SK-MEL-5 (cell line): ENCODE measurements around the gene PRKAG2. TPM values are rescaled to one million over a fixed set of nuclear protein-coding genes. Genes with fewer than 3 reads are reported as not detected.

Experiments used
- DNase-seq: peaks from one replicate; pipeline ENCODE4 v3.0.0-alpha.2; 2016; ENCODE audit warnings: low read depth, low spot score
- in situ Hi-C: cut with HindIII; loops from 2 replicates; pipeline ENCODE4 v1.10.0; 2016; ENCODE audit warnings: low sequenced_read_pairs, high pct_unique_total_duplicates, low pct_unique_long_range_greater_than_20kb
- total RNA-seq: library from RNA; depleted of rRNA; stranded (reverse); fragments of >200 nt; shearing (Covaris generic); gene quantifications from 2 replicates; pipeline ENCODE4 v1.2.3, GENCODE V29; 2014

The PRKAG2 gene
- total RNA-seq, 1 experiment from 2014 or later = 8.8 TPM

DNA sequence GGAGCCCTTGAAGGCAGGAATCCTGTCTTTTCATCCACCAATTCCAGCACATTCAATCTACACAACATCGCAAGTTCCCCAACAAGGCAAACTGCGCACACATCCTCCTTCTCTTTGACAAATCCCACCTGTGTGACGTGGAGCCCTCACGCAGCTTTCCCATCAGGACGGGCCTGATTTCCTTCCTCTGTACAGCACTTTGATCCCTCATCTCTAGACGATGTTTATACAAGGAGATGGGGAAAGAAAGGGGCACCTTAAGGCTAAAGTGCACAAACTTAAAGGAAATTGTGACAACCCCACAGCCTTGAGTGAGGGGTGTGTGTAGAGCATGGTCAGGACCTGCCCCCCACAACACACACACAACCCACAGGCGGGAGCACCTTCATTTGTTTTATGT is 97.2 kb downstream of the PRKAG2 start:
- in situ Hi-C loops = no loop called here

DNA sequence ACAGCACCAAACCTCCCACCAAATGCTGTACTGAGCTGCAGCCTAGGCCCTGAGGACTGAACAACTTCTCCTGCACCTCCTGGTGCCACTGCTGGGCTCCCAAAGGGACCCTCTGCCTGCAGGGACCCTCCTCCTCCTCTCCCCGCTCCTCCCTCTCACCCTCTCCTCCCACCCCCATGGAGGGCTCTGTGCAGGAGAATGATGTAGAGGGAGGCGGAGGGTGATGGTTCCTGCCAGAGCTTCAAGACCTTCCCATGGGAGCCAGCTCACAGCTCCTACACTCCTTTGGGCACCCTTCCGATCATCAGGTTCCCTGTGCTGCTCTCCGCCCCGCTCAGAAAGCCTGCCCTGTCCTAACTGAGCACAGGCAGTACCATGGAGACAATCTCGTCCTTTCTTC is 97.7 kb downstream of the PRKAG2 start:
- in situ Hi-C loops = no loop called here
- DNase-seq = no peak

More for the DNA sequence above, 97.2 kb downstream of the PRKAG2 start:
- no peak for DNase-seq

DNA sequence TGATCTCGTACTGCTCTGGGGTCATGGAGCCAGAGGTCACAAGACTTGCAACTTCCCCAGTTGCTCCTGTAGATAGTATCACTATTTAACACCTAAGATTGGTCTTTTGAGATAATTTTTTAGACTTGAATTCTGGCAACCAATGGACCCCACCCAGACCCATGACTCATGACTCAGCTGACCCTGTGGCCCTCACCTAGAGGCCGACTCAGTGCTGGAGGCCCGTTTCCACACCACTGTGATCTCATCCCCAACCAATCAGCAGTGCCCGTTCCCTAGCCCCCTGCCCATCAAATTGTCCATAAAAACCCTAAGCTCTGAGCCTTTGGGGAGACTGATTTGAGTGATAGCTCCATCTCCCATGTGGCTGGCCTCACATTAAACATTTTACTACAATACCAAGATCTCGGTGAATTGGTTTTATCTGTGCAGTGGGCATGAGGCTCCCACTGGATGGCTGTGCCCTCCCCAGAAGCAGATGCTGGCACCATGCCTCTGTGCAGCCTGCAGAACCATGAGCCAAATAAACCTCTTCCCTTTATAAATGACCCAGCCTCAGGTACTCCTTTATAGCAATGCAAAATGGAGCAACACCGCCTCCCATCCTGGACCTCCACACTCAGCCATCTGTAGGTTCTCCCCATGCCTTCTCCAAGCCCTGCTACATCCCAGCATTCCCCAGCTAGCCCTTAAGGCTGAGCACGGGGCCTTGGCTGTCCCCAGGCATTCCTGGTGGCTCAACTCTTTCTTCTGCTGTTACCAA is 98.8 kb downstream of the PRKAG2 start:
- no peak for DNase-seq
- in situ Hi-C loops = no loop called here

DNA sequence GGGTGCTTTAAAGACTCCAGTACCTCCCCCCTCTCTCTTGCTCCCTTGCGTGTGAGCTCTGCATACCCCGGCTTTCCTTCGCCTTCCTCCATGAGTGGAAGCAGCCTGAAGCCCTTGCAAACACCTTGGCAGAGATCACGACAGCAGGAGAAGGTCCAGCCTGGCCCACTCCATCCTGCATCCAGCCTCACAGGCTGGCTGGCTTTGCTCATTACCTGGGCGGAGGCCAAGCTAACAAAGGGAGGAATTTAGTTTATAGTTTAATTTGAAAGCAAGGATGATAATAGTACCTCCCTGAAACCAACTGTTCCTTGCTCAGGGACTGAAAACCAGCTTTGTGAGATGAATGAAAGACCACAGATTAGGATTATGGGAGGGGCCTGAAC is 99.4 kb downstream of the PRKAG2 start:
- in situ Hi-C loops = no loop called here
- no peak for DNase-seq

DNA sequence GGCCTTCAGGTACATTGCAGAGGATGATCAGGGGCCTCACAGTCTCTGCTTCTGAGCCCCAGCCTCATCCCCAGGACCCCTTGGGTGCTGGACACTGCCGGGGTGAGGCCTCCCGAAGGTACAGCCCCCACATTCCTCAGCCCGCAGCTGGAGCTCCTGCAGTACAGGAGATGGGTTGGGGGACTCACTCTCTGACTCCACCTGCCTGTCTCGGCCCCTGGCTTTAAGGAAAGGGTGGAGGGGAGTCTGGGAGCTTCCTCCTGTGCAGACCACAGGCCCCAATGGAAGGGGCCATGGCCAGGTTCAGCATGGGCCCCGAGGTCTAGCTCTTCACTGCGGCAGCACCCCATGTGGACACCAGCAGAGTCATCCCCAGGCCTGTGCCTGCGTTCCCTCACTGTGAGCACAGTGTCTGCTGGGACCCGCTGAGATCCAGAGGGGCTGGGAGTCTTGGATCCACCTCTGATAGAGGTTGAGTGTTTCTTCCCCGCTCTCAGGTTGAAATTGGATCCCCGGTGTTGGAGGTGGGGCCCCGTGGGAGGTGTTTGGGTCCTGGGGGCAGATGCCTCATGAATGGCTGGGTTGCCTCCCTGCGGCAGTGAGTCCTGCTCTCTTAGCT is 99.9 kb downstream of the PRKAG2 start:
- DNase-seq = no peak
- in situ Hi-C loops = no loop called here

DNA sequence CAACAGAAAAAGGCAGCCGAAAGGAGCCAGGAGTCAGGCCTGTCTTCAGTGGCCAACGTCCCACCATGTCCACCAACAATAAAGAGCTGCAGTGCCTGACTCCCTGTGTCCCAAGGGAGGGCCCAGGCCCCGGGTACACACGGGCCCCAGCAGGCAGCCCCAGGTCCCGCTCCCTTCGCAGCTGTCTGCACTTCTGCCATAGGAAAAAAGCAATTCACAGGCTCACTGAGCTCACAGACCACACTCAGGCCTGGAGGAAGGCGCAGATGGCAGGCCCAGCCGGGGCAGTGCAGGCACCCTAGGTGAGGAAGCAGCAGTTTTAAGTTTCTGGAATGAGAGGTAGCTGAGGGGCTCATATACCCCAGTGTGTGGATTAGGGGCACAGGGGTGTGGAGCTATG is 100.5 kb downstream of the PRKAG2 start:
- in situ Hi-C loops = no loop called here
- no peak for DNase-seq

DNA sequence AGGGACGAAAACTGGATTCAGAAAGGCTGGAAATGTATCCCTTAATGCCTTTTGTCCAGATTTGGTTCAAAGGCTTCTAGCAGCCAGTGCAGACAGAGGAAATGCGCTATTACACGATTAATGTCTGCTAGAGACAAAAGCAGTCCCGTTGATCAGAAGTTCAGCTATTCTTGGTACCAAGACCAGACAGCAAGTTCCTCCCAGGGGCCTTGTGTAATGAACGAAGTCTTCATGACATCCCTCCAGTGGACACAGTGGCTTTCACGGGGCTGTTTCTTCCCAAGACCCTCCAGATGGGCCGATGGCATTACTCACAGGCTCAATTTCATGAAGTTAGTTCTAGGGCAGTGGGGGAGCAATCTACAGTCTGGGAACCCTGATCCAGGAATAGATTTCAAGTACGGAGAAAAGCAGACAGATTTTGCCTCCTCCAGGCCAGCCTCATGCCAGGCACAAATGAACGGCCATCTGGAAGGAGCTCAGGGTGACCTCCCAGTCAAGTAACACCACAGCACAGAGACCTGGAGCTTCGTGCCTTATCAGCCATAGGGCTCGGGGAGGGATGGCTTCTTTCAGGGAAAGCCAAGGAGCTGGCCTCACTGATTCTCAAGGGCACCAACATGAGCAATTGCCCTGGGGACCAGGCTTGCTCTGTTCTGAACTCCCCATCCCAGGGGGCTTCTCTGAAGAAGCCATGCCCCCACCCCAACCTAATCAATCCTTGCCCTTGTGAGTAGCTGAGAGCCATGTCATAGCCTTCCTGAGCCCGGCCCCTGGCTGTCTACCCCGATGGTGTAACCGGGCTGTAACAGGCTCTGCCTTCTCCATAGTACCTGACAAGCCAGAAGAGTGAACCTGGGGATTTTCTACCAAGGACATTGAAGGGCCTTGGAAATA is 101.1 kb downstream of the PRKAG2 start:
- in situ Hi-C loops = no loop called here
- DNase-seq = no peak

DNA sequence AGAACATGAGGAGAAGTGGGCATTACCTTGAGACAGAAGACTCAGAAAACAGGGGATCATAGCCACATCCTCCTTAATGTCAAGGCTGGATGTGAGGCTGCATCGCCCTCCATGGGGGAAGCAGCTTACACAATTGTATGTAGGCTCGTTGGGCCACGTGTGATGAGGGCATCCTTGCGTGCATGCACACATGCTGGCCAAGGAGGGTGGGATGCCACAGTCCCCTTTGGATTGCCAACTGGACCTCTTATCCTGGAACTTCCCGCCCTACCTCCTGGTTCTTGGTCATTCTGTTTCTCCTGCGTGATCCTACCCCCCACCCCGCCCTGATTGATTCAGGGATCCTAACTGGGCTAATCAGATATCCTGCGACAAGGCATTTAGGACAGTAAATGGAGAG is 102.0 kb downstream of the PRKAG2 start:
- DNase-seq = no peak
- in situ Hi-C loops = no loop called here

DNA sequence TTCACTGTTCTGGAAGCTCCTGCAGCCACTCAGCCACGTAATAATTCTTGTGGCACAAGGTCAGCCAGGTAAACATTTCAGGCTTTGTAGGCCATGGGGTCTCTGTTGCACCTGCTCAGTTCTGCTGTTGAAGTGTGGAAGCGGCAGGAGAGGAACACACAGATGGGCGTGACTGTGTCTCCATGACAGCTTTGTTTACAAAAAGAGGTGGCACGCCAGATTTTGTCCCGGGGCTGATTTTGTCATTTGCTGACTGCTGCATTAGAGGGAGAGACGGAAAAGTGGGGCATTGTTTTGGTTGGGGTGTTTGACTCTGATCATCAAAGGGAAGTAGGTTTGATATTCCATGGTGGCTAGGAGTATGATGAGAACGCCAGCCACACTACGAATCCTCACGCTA is 103.1 kb downstream of the PRKAG2 start:
- no peak for DNase-seq
- in situ Hi-C loops = no loop called here

DNA sequence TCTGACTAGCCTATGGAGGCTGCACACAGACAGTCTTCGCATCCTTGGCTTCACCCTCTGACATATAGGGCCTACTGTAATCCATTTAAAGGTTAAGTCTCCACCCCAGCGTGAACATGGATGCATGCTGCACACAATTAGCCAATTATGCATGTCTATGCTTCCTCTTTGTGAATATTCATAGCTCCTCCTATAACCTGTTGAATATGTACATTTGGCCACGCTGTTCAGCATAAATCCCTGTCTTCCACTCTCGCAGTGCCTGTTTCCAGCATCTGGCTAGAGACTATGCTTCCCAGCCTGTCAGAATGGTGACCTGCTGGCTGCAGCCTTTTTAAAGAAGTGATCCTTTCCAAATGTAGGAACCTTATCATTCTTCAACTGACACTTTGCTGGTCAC is 106.7 kb downstream of the PRKAG2 start:
- in situ Hi-C loops = no loop called here

DNA sequence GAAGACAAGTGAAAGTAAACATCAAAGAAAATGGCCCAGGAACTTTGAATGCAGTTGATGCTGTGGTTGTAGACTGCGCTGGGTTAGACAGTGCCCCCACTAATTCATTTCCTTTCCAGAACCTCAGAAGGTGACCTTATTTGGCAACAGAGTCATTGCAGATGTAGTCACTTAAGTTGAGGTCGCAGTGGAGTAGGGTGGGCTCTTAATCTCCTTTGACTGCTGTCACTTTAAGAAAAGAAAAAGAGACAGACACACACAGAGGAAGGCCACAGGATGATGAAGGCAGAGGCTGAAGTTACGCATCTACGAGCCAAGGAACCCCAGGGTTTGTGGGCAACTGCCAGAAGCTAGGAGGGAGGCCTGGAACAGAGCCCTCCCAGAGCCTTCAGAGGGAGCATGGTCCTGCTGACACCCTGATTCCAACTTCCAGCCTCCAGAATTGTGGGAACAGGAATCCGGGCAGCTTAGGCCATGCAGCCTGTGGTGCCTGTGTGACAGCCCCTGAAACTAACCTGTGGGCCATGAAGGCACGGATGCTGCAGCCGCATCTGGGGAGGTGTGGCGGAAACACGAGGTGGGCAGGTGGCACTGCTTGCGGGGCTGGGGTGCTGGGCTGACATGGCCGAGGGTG is 107.6 kb downstream of the PRKAG2 start:
- in situ Hi-C loops = no loop called here

More for the DNA sequence above, 106.7 kb downstream of the PRKAG2 start:
- no peak for DNase-seq

DNA sequence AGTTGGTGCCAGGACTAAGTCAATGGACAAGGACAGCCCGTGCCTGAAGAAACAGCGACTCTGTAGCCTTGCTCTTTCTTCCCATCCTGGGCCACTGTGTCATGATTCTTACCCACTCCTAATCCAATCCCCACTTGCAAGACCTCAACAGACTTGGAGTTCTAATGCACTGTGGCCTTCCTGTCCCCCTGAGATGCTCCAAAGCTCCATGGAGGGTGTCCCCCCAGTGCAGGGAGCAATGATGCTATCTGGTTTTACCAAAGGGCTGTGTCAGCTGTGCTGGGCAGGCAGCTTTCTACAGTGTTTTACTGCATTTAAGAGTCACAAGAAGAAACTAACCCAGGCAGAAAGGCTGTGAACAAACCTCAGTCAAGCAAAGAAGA is 108.1 kb downstream of the PRKAG2 start:
- no peak for DNase-seq
- in situ Hi-C loops = no loop called here

More for the DNA sequence above, 107.6 kb downstream of the PRKAG2 start:
- no peak for DNase-seq

DNA sequence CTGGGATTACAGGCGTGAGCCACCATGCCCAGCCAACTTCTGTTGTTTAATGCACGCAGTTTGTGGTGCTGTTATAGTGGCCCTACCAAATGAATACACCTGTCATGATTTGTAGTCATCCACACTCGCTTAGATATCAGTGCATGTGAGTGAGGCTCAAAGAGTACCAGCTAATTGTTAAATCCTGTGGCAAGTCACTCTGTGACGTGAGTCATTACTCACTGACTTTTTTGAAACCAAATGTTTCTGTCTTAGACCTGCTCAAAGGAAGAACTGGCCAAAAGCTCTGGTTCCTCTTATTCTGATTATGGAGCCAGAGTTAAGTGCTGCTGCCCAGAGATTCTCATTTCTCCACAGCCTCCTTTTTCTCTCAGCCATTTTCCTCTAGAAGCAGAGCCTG is 109.4 kb downstream of the PRKAG2 start:
- in situ Hi-C loops = no loop called here
- no peak for DNase-seq

DNA sequence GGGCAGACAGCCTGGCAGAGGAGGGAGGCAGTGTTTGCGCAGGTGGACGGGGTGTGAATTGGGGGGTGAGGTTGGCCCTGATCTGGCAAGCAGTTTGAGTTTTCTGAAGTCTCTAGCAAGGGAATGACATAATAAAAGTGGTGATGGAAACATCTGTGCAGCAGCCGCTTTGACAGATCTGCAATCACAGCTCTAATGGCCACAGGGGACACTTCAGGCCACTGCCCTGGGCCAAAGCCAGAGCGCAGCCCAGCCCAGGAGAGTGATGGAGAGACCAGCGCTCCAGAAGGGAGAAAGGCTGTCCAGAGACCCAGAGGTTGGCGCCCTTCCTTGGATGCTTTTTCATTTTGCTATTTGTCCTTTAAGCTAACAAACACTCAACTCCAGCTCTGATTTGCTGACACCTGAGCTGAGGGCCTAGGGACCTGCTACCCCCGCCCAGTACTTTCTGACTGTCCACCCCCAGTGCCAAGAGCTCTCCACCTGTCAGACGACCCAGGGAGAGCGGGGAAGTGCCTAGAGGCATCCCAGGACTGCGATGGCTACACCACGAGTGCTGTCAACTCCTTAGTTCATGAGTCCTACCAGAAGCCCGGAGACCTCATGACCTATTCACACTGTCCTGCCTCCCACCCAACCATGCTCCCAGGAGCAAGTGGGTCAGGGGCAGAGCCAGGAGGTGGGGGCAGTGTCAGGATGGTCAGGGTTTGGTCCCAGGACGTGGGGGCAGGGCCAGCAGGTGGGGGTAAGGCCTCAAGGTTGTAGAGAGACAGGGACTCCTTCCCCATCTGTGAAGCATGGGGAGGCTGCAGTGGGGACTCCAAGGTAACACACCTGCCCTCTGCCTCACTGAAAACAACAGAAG is 112.6 kb downstream of the PRKAG2 start:
- in situ Hi-C loops = no loop called here
- no peak for DNase-seq

DNA sequence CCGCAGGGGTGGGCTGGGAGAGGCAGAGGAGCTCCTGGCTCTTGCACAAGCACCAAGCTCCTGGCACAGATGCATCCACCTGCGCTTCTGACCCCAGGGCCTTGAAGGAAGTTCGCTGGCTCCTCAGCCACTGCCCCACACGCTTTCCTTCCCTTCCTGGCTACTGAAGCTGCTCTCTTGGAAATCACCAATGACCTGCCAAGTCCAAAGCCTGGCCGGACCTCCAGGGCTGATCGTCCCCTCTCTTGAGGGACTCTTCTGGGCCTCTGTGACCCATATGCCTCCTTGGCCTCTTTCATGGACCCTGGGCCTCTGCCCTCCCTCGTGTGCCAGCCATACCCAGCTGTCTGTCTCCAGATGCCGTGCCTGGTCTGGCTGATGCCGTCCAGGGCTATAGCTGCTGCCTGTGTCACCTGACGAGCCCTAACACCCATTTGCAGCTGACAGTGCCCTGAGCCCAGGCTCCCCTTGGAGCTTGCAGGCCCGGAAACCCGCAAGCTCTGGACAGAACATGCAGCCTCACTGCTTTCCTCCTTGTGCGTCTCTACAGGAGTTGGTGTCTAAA is 113.4 kb downstream of the PRKAG2 start:
- in situ Hi-C loops = no loop called here
- no peak for DNase-seq

DNA sequence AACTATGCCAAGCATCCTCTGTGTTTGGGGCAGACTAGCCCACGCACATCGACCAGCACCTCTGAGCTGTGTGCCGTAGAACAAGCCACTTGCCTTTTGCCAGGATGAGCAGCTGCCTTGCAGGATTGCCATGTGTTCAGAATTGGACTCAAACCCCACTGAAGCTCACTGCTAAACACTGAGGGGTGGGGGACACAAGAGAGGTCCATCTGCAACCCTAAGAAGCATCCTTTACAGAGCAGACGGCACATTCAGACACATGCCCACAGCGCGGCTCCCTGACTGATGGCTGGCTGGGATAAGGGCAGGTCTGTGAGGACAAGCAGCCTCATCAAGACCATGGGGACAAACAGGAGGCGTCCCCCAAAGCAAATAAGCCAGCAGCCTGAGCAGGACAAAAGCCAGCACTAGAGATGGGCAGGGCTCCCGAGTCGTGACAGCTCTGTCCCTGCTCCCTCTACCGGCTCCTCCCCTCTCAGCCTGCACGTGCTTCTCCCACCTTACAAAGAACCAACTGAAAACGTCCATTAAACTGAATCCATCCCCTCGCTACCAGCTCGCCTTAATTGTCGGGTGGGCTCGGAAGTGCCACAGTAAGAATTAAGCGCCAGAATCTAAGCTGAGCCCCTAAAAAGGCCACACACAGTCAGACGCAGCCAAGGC is 114.2 kb downstream of the PRKAG2 start:
- no peak for DNase-seq
- in situ Hi-C loops = no loop called here
